ENCODE data around the gene SERPINB6. TPM values are rescaled to one million over a fixed set of nuclear protein-coding genes. Genes with fewer than 3 reads are reported as not detected.

SERPINB6 gene
- total RNA-seq, 1 experiment from 2014 or later, result 39.0 TPM

DNA sequence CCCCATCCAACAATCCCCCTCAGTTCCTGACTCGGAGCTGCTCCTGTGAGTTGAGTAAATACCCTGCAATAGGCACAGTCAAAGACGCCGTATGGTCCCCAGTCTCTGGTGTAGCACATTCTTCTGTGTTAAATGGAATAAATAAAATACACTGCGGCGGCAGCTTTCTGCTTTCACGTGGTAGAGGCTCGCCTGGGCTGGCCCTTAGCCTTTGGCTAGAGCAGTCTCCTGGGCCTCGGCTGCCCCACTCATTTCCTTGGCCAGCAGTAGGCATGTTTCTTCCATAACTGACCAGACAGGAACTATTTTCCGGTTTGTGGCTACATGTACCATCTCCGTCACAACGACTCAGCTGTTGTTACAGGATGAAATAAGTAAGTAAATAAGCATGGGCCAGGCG is 20.7 kb downstream of the SERPINB6 start:
- WGBS (ENCODE audit: extremely low coverage, insufficient read length, low lambda C conversion rate), result no CpG with 5 or more reads among the region's 12 CpGs
- no peaks in the 10 kb centered on the region for H3K27me3 ChIP-seq (ENCODE audit: insufficient read depth, low read length)
- no peak overlapping the region for H2BK12ac ChIP-seq (ENCODE audit: insufficient read length, low read depth, low read length)
- no peak overlapping the region for H3K4me2 ChIP-seq (ENCODE audit: insufficient read depth, insufficient read length, low read length)
- H3K23me2 ChIP-seq (ENCODE audit: insufficient read length, low read depth, low read length, poor library complexity, severe bottlenecking), result no peaks in the 10 kb centered on the region
- no peak overlapping the region for H3K56ac ChIP-seq (ENCODE audit: insufficient read length, low read depth, low read length)
- H3K36me3 Mint-ChIP-seq (ENCODE audit: insufficient read depth in 1 of 3, low read depth in 3 of 3), result peaks cover 4 to 21% (median 9%) of the 10 kb centered on the region in 3 experiments; a peak in 5 of 7 replicates
- no peaks in the 10 kb centered on the region for H4K20me1 ChIP-seq (ENCODE audit: control insufficient read depth, insufficient read depth, insufficient read length)
- no peak overlapping the region for H4K8ac ChIP-seq (replicated peaks; ENCODE audit: insufficient read length, low read depth, low read length)
- H2AFZ ChIP-seq (ENCODE audit: low read length), result no peak overlapping the region
- H3K23ac ChIP-seq (ENCODE audit: insufficient read length, low read depth, low read length), result no peak overlapping the region
- H3K14ac ChIP-seq (ENCODE audit: insufficient read depth, low read length), result no peak overlapping the region
- no peaks in the 10 kb centered on the region for H3K79me2 ChIP-seq (ENCODE audit: insufficient read depth, low read length)
- no peak overlapping the region for H3K4me3 Mint-ChIP-seq
- TF ChIP-seq, protein P1, sequence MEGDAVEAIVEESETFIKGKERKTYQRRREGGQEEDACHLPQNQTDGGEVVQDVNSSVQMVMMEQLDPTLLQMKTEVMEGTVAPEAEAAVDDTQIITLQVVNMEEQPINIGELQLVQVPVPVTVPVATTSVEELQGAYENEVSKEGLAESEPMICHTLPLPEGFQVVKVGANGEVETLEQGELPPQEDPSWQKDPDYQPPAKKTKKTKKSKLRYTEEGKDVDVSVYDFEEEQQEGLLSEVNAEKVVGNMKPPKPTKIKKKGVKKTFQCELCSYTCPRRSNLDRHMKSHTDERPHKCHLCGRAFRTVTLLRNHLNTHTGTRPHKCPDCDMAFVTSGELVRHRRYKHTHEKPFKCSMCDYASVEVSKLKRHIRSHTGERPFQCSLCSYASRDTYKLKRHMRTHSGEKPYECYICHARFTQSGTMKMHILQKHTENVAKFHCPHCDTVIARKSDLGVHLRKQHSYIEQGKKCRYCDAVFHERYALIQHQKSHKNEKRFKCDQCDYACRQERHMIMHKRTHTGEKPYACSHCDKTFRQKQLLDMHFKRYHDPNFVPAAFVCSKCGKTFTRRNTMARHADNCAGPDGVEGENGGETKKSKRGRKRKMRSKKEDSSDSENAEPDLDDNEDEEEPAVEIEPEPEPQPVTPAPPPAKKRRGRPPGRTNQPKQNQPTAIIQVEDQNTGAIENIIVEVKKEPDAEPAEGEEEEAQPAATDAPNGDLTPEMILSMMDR (conservative IDR thresholded peaks at IDR 0.05), result no peak
- H3K79me1 ChIP-seq (ENCODE audit: insufficient read depth, low read depth, low read length, poor library complexity, severe bottlenecking), result no peaks in the 10 kb centered on the region
- H3K9ac ChIP-seq (ENCODE audit: extremely low read depth, insufficient read length, low read length), result no peak overlapping the region
- H3K27me3 Mint-ChIP-seq (ENCODE audit: low read depth), result no peaks in the 10 kb centered on the region
- H3T11ph ChIP-seq (ENCODE audit: low read length), result no peak overlapping the region
- H3K27ac ChIP-seq (ENCODE audit: insufficient read length, low read depth, low read length), result no peak overlapping the region
- H3K9me3 Mint-ChIP-seq, result no peaks in the 10 kb centered on the region
- no peak overlapping the region for H3K27ac Mint-ChIP-seq
- peak; percentile 27 for DNase-seq
- H2BK120ac ChIP-seq (ENCODE audit: low read depth, low read length, poor library complexity, severe bottlenecking), result no peak overlapping the region
- H2BK5ac ChIP-seq (ENCODE audit: insufficient read length, low read length), result no peak overlapping the region
- H2BK15ac ChIP-seq (ENCODE audit: low read depth, low read length), result no peak overlapping the region
- no peaks in the 10 kb centered on the region for H3K4me1 ChIP-seq (ENCODE audit: insufficient read depth, low read length)
- no peak overlapping the region for H2BK20ac ChIP-seq (ENCODE audit: low read depth, low read length, poor library complexity, severe bottlenecking)
- no peak overlapping the region for H3K18ac ChIP-seq (ENCODE audit: insufficient read length, low read depth, low read length)
- H4K91ac ChIP-seq (ENCODE audit: insufficient read length, low read depth, low read length), result no peak overlapping the region
- no peak overlapping the region for H4K5ac ChIP-seq (ENCODE audit: insufficient read length, low read depth, low read length)
- no peak overlapping the region for H2AK5ac ChIP-seq (ENCODE audit: insufficient read length, low read length)
- no peaks in the 10 kb centered on the region for H3K9me3 ChIP-seq (ENCODE audit: control insufficient read depth, low read depth, low read length)
- no peak overlapping the region for H3K4ac ChIP-seq (ENCODE audit: low read depth, low read length)
- peaks cover 18 to 23% of the 10 kb centered on the region in 2 experiments for H3K4me1 Mint-ChIP-seq

Measured in H9 (cell line).